ENCODE data around the gene MORC3.

DNA sequence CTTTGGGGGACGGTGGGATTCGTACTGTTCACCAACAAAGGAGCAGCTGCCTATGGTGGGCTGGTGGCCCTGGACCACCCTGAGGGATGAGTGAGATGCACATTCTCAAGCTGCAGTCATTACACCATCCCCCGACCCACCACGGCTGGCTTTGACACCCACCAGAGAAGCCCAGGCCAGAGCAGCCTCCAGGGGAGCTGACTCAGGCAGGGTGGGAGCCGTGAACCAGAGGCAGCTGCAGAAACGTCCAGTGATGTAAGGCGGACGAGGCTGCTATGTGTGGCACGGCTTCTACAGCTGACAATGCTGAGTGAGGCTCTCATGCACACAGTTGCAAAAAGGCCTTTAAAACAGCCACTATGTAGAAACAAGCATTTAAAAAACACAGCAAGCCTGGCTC lies 105.3 kb downstream of the MORC3 start:
- no peak for TF ChIP-seq KLF16 (tag by site-specific recombination; IDR thresholded peaks at IDR 0.05)
- TF ChIP-seq, protein P1, sequence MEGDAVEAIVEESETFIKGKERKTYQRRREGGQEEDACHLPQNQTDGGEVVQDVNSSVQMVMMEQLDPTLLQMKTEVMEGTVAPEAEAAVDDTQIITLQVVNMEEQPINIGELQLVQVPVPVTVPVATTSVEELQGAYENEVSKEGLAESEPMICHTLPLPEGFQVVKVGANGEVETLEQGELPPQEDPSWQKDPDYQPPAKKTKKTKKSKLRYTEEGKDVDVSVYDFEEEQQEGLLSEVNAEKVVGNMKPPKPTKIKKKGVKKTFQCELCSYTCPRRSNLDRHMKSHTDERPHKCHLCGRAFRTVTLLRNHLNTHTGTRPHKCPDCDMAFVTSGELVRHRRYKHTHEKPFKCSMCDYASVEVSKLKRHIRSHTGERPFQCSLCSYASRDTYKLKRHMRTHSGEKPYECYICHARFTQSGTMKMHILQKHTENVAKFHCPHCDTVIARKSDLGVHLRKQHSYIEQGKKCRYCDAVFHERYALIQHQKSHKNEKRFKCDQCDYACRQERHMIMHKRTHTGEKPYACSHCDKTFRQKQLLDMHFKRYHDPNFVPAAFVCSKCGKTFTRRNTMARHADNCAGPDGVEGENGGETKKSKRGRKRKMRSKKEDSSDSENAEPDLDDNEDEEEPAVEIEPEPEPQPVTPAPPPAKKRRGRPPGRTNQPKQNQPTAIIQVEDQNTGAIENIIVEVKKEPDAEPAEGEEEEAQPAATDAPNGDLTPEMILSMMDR (tag by site-specific recombination; IDR thresholded peaks at IDR 0.05), result no peak
- TF ChIP-seq, protein P2, sequence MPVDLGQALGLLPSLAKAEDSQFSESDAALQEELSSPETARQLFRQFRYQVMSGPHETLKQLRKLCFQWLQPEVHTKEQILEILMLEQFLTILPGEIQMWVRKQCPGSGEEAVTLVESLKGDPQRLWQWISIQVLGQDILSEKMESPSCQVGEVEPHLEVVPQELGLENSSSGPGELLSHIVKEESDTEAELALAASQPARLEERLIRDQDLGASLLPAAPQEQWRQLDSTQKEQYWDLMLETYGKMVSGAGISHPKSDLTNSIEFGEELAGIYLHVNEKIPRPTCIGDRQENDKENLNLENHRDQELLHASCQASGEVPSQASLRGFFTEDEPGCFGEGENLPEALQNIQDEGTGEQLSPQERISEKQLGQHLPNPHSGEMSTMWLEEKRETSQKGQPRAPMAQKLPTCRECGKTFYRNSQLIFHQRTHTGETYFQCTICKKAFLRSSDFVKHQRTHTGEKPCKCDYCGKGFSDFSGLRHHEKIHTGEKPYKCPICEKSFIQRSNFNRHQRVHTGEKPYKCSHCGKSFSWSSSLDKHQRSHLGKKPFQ (tag by site-specific recombination; IDR thresholded peaks at IDR 0.05), result no peak
- no peak for TF ChIP-seq GLI4 (tag by site-specific recombination; IDR thresholded peaks at IDR 0.05)
- no peak for TF ChIP-seq ZNF239 (tag by site-specific recombination; IDR thresholded peaks at IDR 0.05)
- TF ChIP-seq ZNF837 (tag by site-specific recombination; IDR thresholded peaks at IDR 0.05), result no peak
- no peak for TF ChIP-seq ZIC2 (tag by site-specific recombination; IDR thresholded peaks at IDR 0.05)
